Measurements from ENCODE around the gene RBPMS2. TPM values are rescaled to one million over a fixed set of nuclear protein-coding genes. Genes with fewer than 3 reads are reported as not detected.

Gene RBPMS2
- total RNA-seq, 1 donor from 2014 or later = 1.9 TPM

DNA sequence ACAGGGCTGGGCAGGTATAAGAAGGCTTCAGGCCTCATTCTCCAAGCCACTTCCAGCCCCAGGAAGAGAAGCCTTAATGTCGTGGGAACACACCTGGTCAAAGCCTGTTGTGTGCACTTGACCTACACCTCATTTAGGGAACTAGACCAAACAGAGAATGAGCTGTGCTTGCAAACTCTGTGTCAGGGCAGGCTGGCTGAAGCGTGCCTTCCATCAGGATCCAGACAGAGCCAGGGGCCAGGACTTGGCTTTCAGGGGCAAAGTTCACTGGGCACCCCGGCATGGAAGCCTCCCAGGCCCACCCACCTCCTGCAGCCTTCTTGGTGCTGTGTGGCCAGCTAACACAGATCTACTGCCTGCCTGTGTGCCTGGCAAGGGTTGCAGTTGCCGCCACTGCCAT is 11.5 kb downstream of the RBPMS2 start:
- Histone ChIP-seq H3K4me3 (ENCODE audit: low read depth, low read length) (no peak overlapping the region), H3K27me3 (ENCODE audit: control insufficient read depth, insufficient read depth, low read length) (no peaks in the 10 kb centered on the region), H3K36me3 (ENCODE audit: control insufficient read depth, insufficient read depth, low read length) (no peaks in the 10 kb centered on the region)
- DNase-seq (ENCODE audit: low read depth) = no peak
- TF ChIP-seq, protein P1, sequence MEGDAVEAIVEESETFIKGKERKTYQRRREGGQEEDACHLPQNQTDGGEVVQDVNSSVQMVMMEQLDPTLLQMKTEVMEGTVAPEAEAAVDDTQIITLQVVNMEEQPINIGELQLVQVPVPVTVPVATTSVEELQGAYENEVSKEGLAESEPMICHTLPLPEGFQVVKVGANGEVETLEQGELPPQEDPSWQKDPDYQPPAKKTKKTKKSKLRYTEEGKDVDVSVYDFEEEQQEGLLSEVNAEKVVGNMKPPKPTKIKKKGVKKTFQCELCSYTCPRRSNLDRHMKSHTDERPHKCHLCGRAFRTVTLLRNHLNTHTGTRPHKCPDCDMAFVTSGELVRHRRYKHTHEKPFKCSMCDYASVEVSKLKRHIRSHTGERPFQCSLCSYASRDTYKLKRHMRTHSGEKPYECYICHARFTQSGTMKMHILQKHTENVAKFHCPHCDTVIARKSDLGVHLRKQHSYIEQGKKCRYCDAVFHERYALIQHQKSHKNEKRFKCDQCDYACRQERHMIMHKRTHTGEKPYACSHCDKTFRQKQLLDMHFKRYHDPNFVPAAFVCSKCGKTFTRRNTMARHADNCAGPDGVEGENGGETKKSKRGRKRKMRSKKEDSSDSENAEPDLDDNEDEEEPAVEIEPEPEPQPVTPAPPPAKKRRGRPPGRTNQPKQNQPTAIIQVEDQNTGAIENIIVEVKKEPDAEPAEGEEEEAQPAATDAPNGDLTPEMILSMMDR (IDR thresholded peaks at IDR 0.05; ENCODE audit: insufficient read depth, low read length, poor library complexity, severe bottlenecking) = no peak

DNA sequence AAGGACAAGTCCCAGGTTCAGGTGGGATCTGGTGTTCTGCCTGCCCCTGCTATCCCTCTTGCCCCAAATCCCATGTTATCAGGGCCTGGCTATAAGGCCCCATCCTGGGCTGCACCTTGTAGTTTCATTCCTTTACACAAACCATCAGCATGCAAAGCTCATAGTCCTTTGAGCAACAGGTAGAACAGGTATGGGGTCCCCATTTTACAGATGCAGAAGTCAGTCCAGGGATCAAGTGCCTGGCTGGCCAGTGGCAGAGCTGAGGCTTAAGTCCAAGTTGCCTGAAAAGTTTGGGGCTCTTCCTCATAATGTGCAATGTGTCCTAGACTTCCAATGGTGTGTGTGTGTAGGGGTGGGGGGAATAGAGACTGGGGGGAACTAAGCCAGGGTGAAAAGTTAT is 11.9 kb downstream of the RBPMS2 start:
- no peaks in the 10 kb centered on the region for H3K27me3 ChIP-seq (ENCODE audit: control insufficient read depth, insufficient read depth, low read length)
- H3K4me3 ChIP-seq (ENCODE audit: low read depth, low read length) = no peak overlapping the region
- no peaks in the 10 kb centered on the region for H3K36me3 ChIP-seq (ENCODE audit: control insufficient read depth, insufficient read depth, low read length)
- no peak for DNase-seq (ENCODE audit: low read depth)
- TF ChIP-seq, protein P1 (IDR thresholded peaks at IDR 0.05; ENCODE audit: insufficient read depth, low read length, poor library complexity, severe bottlenecking) = no peak

DNA sequence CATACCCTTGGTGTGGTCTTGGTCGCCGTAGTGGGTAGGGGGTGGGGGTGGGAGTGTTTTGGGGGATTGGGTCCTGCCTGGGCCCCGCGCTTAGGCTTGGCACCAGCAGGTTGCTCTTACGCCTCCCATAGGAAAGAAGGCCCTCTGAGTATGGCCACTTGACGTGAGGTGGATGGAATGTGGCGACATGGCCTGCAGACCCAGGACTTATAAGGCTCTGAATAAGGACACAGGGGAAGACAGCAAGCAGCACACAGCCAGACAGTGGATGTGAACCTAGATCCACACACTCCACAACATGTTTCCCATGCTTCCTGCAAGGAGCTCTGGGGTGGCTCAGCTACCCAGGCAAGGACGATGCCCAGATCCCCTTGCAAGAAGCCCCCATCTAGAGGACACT is 12.4 kb downstream of the RBPMS2 start:
- no peak overlapping the region for H3K4me3 ChIP-seq (ENCODE audit: low read depth, low read length)
- H3K36me3 ChIP-seq (ENCODE audit: control insufficient read depth, insufficient read depth, low read length) = no peaks in the 10 kb centered on the region
- TF ChIP-seq, protein P1 (IDR thresholded peaks at IDR 0.05; ENCODE audit: insufficient read depth, low read length, poor library complexity, severe bottlenecking) = no peak
- no peaks in the 10 kb centered on the region for H3K27me3 ChIP-seq (ENCODE audit: control insufficient read depth, insufficient read depth, low read length)
- DNase-seq (ENCODE audit: low read depth) = no peak

DNA sequence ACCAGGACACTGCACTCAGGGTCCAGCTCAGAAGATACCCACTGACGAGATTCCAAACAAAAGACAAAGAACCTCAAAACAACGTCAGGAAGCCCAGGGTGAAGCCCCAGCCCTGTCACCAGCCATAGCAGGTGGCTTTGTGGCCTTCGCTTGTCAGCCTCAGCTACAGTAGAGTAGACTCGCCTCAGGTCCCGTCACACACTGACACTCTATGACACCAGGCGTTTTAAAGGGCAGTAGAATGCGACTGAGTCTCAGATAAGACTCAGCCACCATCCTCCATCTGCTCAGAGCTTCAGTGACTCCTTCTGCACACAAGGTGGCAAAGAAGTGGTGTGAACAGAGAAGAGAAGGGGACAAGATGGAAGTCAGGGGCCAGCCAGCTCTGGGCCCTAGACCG is 12.8 kb downstream of the RBPMS2 start:
- TF ChIP-seq, protein P1 (IDR thresholded peaks at IDR 0.05; ENCODE audit: insufficient read depth, low read length, poor library complexity, severe bottlenecking) = no peak
- Histone ChIP-seq H3K36me3 (ENCODE audit: control insufficient read depth, insufficient read depth, low read length) (no peaks in the 10 kb centered on the region), H3K27me3 (ENCODE audit: control insufficient read depth, insufficient read depth, low read length) (no peaks in the 10 kb centered on the region), H3K4me3 (ENCODE audit: low read depth, low read length) (no peak overlapping the region)
- DNase-seq (ENCODE audit: low read depth) = no peak

DNA sequence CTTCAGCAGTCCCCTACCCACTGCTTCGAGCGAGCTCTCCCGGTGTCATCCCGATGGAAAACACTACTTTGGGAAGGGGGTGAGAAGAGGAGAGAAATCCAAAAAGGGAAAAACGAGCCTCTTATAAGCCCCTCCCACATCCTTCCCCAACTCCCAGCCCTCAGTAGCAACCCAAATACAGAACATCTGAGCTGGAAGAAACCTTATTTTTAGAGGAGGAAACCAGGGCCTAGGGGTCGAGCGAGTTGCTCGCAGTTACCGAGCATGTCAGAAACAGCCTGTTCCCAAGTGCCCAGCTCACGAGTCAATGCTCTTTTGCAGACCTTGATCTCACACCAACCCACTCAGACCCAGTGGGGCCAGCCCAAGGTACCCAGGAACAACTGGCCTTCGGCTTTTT is 14.2 kb downstream of the RBPMS2 start:
- no peak overlapping the region for H3K4me3 ChIP-seq (ENCODE audit: low read depth, low read length)
- DNase-seq (ENCODE audit: low read depth) = no peak
- H3K27me3 ChIP-seq (ENCODE audit: control insufficient read depth, insufficient read depth, low read length) = no peaks in the 10 kb centered on the region
- H3K36me3 ChIP-seq (ENCODE audit: control insufficient read depth, insufficient read depth, low read length) = no peaks in the 10 kb centered on the region
- TF ChIP-seq, protein P1 (IDR thresholded peaks at IDR 0.05; ENCODE audit: insufficient read depth, low read length, poor library complexity, severe bottlenecking) = no peak

DNA sequence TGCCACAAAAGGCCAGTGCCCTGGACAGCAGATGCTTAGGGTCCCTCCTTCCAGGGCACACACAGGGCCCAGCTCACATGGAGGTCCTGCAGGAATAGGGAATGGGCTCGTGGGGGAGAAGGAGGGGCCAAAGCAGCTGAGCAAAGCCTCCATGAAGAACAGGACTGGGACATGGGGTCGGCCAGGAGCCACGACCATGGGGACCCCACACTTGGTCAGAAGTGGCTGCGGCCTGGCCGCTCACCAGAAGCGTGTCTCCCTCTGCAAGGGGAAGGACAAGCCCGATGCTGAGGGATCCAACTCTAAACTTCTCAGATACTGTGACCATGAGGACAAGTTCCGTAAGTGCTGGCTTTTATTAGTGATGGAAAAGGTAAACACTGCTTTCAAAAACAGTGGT is 15.3 kb downstream of the RBPMS2 start:
- Histone ChIP-seq H3K4me3 (ENCODE audit: low read depth, low read length) (no peak overlapping the region), H3K27me3 (ENCODE audit: control insufficient read depth, insufficient read depth, low read length) (no peaks in the 10 kb centered on the region), H3K36me3 (ENCODE audit: control insufficient read depth, insufficient read depth, low read length) (no peaks in the 10 kb centered on the region)
- TF ChIP-seq, protein P1 (IDR thresholded peaks at IDR 0.05; ENCODE audit: insufficient read depth, low read length, poor library complexity, severe bottlenecking) = no peak
- no peak for DNase-seq (ENCODE audit: low read depth)

Data from kidney epithelial cell (primary cell).